Activated T-cell treated with anti-CD3 and anti-CD28 coated beads, Interleukin-2, amount 50 U/mL, for 4 hours (primary cell): ENCODE measurements around the gene GCNT2. TPM values are rescaled to one million over a fixed set of nuclear protein-coding genes. Genes with fewer than 3 reads are reported as not detected.
A peak's percentile ranks its signal among the peaks of the same experiment; 100 is the strongest.
"Not testable (repeated sequence)": the region's sequence is repeated elsewhere in the genome, so short reads cannot be mapped to it uniquely, and the experiment has no call there.

ENCODE experiments used
- ATAC-seq, 2 donors: fragments of 200-7000 bp; cut with Tn5 transposase; one replicate each; pipeline ENCODE4 v1.10.0; 2021
- DNase-seq: peaks from one replicate; pipeline ENCODE4 v3.0.0-alpha.2; 2020
- H3K27me3 Mint-ChIP-seq: one replicate; pipeline ENCODE4 v1.8.0; 2021; ENCODE audit warnings: low read depth, mixed read lengths
- H3K36me3 Mint-ChIP-seq: one replicate; pipeline ENCODE4 v1.8.0; 2022; ENCODE audit warnings: mixed read lengths; ENCODE audit not compliant: insufficient read depth
- H3K4me1 Mint-ChIP-seq: one replicate; pipeline ENCODE4 v1.8.0; 2021; ENCODE audit warnings: low read depth, mixed read lengths
- H3K4me3 Mint-ChIP-seq: one replicate; pipeline ENCODE4 v1.8.0; 2021; ENCODE audit warnings: mild to moderate bottlenecking, moderate library complexity, mixed read lengths
- H3K9me3 Mint-ChIP-seq: one replicate; pipeline ENCODE4 v1.8.0; 2021; ENCODE audit warnings: mixed read lengths
- total RNA-seq, 3 donors: library from RNA; stranded (reverse); gene quantifications; one replicate each; pipeline ENCODE4 v1.2.1, GENCODE V29; 2021

The GCNT2 gene
- total RNA-seq, 3 donors from 2014 or later, result 0.71 to 0.92 (median 0.78) TPM

DNA sequence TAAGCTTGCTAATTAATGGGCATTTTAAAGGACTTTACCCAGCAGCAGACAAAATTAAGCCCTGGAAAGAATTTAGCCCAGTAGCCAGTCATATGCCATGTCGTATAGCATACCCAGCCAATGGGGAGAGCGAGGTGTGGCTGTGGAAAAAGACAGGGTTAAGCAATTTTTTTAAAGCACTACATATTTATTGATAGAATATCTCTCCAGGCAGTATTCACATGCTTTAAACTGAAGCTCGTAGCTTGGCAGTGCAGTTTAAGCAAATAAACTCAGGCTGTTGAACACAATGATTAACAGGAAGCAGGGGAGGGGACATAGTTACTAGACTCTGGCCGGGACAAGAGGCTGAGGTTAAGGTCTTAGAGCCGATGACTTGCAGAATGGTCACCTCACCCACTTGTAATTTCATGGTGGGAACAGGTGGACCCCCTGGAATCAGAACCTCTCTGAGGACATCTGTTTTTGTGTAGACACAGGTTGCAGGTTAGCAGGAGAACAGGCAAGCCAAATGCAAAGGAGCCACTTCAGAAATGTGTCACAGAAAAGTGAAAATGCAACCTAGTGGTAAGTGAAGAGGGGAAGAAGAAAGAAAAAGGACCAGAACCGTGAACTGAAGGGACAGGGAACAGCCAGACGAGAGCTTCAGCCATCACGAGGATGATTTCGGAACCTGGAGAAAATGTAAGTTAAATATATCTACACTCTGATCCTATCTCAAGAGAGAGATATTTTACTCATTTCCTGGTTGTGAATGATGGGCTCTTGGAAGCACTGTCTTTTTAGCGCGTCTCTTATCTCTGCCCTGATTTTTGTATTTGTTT, 7.2 kb downstream of the GCNT2 start:
- no peak for DNase-seq
- peak; percentile 84 to 87 for ATAC-seq
- Mint-ChIP-seq H3K27me3 (no peaks in the 10 kb centered on the region), H3K4me1 (peaks cover 47% of the 10 kb centered on the region), H3K4me3 (peak overlapping the region; percentile 89), H3K36me3 (no peaks in the 10 kb centered on the region), H3K9me3 (no peaks in the 10 kb centered on the region)

- ATAC-seq (no peak), DNase-seq (no peak)
Observed at GRCh38 chr6:10529231-10529801, 8.2 kb downstream of the GCNT2 start.

DNA sequence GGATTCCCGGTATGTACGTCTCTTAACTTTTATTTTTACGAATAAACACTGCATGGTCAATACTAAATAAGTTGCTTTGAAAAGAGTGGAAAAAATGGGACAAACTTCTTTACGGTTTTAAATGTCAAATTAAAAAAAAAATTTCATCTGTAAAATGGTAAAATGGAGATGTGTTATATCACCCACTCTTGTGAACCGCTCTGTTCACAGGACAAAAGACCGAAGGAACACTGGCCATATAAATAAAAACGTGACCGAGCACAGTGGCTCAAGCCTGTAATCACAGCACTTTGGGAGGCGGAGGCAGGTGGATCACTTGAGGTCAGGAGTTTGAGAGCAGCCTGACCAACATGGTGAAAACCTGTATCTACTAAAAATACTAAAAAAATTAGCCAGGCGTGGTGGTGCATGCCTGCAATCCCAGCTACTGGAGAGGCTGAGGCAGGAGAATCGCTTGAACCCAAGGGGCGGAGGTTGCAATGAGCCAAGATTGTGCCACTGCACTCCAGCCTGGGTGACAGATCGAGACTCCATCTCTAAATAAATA, 8.8 kb downstream of the GCNT2 start:
- peaks cover 54% of the 10 kb centered on the region for H3K4me1 Mint-ChIP-seq
- DNase-seq, H3K9me3 Mint-ChIP-seq, H3K27me3 Mint-ChIP-seq, H3K36me3 Mint-ChIP-seq, ATAC-seq: not testable (repeated sequence)
- H3K4me3 Mint-ChIP-seq, result peak overlapping the region; percentile 89

More at GRCh38 chr6:10529231-10529801, 8.2 kb downstream of the GCNT2 start:
- H3K27me3 Mint-ChIP-seq, result no peaks in the 10 kb centered on the region
- no peaks in the 10 kb centered on the region for H3K9me3 Mint-ChIP-seq
- no peaks in the 10 kb centered on the region for H3K36me3 Mint-ChIP-seq
- H3K4me3 Mint-ChIP-seq, result peak overlapping the region; percentile 89
- peaks cover 51% of the 10 kb centered on the region for H3K4me1 Mint-ChIP-seq

GRCh38 chr6:10531503-10531902, 10.4 kb downstream of the GCNT2 start:
- H3K4me3 Mint-ChIP-seq, result peak overlapping the region; percentile 17
- peaks cover 56% of the 10 kb centered on the region for H3K4me1 Mint-ChIP-seq
- no peak for DNase-seq
- ATAC-seq, result no peak
- H3K9me3 Mint-ChIP-seq, result no peaks in the 10 kb centered on the region
- H3K36me3 Mint-ChIP-seq, result no peaks in the 10 kb centered on the region
- H3K27me3 Mint-ChIP-seq, result no peaks in the 10 kb centered on the region

- Mint-ChIP-seq H3K9me3 (no peaks in the 10 kb centered on the region), H3K4me1 (peaks cover 56% of the 10 kb centered on the region), H3K36me3 (no peaks in the 10 kb centered on the region), H3K27me3 (no peaks in the 10 kb centered on the region), H3K4me3 (no peak overlapping the region)
- DNase-seq (no peak), ATAC-seq (no peak)
Observed at GRCh38 chr6:10531942-10532341, 10.8 kb downstream of the GCNT2 start.

- DNase-seq (no peak), ATAC-seq (no peak)
- Mint-ChIP-seq H3K9me3 (no peaks in the 10 kb centered on the region), H3K4me3 (no peak overlapping the region), H3K36me3 (no peaks in the 10 kb centered on the region), H3K4me1 (peaks cover 55% of the 10 kb centered on the region), H3K27me3 (no peaks in the 10 kb centered on the region)
Observed at GRCh38 chr6:10532392-10532791, 11.2 kb downstream of the GCNT2 start.

- Mint-ChIP-seq H3K9me3 (no peaks in the 10 kb centered on the region), H3K4me3 (no peak overlapping the region), H3K4me1 (peaks cover 38% of the 10 kb centered on the region), H3K36me3 (no peaks in the 10 kb centered on the region), H3K27me3 (no peaks in the 10 kb centered on the region)
- no peak for ATAC-seq
- DNase-seq, result no peak
Observed at GRCh38 chr6:10534419-10534762, 13.2 kb downstream of the GCNT2 start.

DNA sequence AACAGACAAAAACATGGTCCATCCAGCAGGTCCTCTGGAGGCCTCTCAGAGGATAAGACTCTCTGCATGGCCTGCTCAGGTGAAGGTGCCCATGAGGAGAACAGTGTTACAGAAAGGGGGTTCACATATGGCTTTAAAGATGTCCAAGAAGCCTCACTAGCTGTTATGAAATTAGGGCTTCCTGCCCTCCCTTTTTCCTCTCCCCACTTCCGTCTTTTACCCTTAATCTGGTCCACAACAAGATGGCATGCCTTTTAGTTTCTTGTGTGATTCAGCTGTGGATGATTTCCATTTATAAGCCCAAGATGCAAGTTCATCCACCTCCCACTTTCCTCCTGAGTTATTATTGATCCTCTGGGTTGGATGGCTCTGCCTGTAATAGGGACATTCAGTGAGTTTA, 14.0 kb downstream of the GCNT2 start:
- peaks cover 32% of the 10 kb centered on the region for H3K4me1 Mint-ChIP-seq
- H3K36me3 Mint-ChIP-seq, result no peaks in the 10 kb centered on the region
- no peak overlapping the region for H3K4me3 Mint-ChIP-seq
- ATAC-seq, result no peak
- no peaks in the 10 kb centered on the region for H3K27me3 Mint-ChIP-seq
- no peak for DNase-seq
- H3K9me3 Mint-ChIP-seq, result no peaks in the 10 kb centered on the region

DNA sequence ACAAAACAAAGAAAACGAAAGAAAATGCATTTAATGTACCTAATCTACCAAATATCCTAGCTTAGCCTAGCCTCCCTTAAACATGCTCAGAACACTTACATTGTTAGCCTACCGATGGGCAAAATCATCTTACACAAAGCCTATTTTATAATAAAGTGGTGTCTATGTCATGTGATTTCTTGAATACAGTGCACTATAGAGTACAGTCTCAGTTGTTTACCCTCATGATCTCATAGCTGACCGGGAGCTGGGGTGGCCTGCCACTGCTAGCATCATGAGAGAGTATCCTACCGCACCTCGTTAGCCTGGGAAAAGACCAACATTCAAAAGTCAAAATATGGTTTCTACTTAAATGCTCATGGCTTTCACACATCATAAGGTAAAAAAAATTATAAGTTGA, 16.6 kb downstream of the GCNT2 start:
- DNase-seq, result no peak
- Mint-ChIP-seq H3K27me3 (no peaks in the 10 kb centered on the region), H3K4me3 (no peak overlapping the region), H3K4me1 (peaks cover 11% of the 10 kb centered on the region), H3K9me3 (peaks cover 4% of the 10 kb centered on the region), H3K36me3 (peaks cover 11% of the 10 kb centered on the region)
- no peak for ATAC-seq

DNA sequence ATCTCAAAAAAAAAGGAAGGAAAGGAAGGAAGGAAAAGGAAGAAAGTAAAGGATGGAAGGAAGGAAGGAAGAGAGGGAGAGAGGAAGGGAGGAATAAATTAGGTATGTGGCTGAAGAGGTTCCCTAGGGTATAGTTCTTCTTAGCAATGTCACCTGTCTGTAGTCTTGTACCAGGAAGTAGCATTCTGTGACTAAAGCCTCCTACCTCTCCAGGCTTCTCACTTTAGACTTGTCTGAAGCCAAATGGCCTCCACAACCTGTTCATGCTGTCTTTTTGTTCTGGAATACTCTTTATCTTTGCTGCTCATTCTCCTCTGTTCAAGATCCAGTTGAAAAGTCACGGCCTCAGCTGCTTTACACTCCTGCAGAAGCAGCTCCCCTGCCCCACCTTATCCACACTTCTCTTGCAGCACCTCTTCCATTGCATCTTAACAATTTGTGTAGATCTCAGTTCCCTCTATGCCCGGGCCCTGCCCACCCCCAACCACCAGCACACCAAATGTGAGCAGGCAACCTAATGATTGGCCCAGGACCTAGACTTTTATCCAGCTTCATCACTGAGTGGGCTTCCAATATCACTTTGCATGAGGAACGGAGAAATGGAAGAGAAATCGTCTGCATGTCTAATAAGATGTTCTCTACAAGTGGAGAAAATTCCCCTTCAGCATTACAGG, 19.1 kb downstream of the GCNT2 start:
- no peak overlapping the region for H3K4me3 Mint-ChIP-seq
- peaks cover 11% of the 10 kb centered on the region for H3K36me3 Mint-ChIP-seq
- H3K9me3 Mint-ChIP-seq, result peaks cover 4% of the 10 kb centered on the region
- peaks cover 2% of the 10 kb centered on the region for H3K4me1 Mint-ChIP-seq
- no peaks in the 10 kb centered on the region for H3K27me3 Mint-ChIP-seq
- ATAC-seq, result no peak
- DNase-seq, result no peak

DNA sequence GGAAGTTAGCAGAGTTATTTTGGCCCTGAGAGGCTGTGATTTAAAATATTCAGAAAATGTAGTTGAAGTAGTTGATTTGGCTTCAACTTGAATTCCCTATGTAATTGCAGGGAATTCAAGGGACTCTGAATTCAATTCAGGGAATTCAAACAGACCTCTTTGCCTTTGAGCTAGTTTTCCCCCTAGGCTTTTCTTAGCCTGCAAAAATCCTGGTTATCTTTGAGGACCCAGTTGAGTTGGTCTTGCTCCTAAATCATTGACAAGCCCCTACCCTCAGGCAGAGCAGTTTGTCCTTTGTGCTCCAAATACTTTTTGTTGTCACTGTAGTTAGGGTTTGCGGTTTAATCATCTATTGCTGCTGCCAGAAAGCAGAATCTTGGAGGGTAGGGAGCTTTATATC, 20.4 kb downstream of the GCNT2 start:
- Mint-ChIP-seq H3K9me3 (peaks cover 4% of the 10 kb centered on the region), H3K27me3 (no peaks in the 10 kb centered on the region), H3K36me3 (peaks cover 11% of the 10 kb centered on the region), H3K4me3 (no peak overlapping the region), H3K4me1 (no peaks in the 10 kb centered on the region)
- ATAC-seq (no peak), DNase-seq (no peak)

- peaks cover 4% of the 10 kb centered on the region for H3K9me3 Mint-ChIP-seq
- DNase-seq (no peak), ATAC-seq (no peak)
- peaks cover 11% of the 10 kb centered on the region for H3K36me3 Mint-ChIP-seq
- no peaks in the 10 kb centered on the region for H3K27me3 Mint-ChIP-seq
- H3K4me1 Mint-ChIP-seq, result no peaks in the 10 kb centered on the region
- H3K4me3 Mint-ChIP-seq, result no peak overlapping the region
Observed at GRCh38 chr6:10542213-10542612, 21.1 kb downstream of the GCNT2 start.

GRCh38 chr6:10543488-10543887, 22.3 kb downstream of the GCNT2 start:
- ATAC-seq (no peak), DNase-seq (no peak)
- Mint-ChIP-seq H3K36me3 (peaks cover 11% of the 10 kb centered on the region), H3K4me3 (no peak overlapping the region), H3K9me3 (peaks cover 4% of the 10 kb centered on the region), H3K4me1 (no peaks in the 10 kb centered on the region), H3K27me3 (no peaks in the 10 kb centered on the region)

DNA sequence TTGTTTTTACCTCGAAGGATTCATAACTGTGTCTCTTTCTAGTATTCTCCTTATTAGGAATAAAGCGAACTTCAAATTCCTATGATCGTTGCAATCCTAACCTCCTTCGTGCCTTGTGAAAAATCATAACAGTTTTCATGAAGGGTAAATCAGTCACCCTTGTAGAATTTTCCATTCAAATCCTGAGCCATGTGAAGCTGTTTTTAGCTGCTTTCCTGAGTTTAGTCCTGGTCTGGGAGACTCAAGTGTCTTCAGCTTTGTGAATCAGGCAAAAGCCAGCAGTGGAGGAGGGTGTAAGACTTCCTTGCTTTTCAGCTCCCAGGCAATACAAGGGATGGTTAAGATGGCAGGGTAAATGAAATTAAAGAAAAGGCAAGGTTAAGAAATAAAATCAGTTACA, 24.3 kb downstream of the GCNT2 start:
- Mint-ChIP-seq H3K27me3 (no peaks in the 10 kb centered on the region), H3K9me3 (peaks cover 4% of the 10 kb centered on the region), H3K36me3 (peaks cover 10% of the 10 kb centered on the region), H3K4me1 (no peaks in the 10 kb centered on the region), H3K4me3 (no peak overlapping the region)
- ATAC-seq (no peak), DNase-seq (no peak)
